ENCODE measurements around the gene RCAN2.

RCAN2 gene

DNA sequence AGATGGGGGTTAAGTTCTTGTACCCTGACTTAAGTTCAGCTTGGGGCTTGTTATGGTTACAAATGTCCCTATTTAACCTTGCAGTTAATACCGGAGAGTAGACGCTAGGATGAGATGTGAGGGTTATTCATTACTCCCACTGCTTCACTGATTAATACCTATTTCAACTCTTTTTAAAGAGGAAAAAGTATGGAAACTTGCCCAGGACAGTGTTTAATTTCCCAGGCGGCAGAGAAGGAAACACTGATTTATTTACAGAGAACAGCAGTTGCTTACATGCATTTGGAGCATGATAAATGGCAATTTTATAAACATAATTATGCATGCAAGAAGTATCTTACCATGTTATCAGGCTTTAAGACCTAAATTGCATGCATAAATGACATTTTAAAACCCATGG lies 137.7 kb downstream of the RCAN2 start:
- no peak for DNase-seq (ENCODE audit: low spot score)
- no peak for ATAC-seq (ENCODE audit: low read depth)
- Histone ChIP-seq H3K9me3 (ENCODE audit: severe bottlenecking) (no peaks in the 10 kb centered on the region), H3K27ac (ENCODE audit: poor library complexity, severe bottlenecking) (no peak overlapping the region), H3K36me3 (ENCODE audit: low read depth) (no peaks in the 10 kb centered on the region), H3K27me3 (ENCODE audit: insufficient read depth, poor library complexity, severe bottlenecking) (no peaks in the 10 kb centered on the region), H3K4me1 (ENCODE audit: insufficient read depth, poor library complexity, severe bottlenecking) (no peaks in the 10 kb centered on the region), H3K4me3 (ENCODE audit: severe bottlenecking) (no peak overlapping the region)
- TF ChIP-seq, protein P1, sequence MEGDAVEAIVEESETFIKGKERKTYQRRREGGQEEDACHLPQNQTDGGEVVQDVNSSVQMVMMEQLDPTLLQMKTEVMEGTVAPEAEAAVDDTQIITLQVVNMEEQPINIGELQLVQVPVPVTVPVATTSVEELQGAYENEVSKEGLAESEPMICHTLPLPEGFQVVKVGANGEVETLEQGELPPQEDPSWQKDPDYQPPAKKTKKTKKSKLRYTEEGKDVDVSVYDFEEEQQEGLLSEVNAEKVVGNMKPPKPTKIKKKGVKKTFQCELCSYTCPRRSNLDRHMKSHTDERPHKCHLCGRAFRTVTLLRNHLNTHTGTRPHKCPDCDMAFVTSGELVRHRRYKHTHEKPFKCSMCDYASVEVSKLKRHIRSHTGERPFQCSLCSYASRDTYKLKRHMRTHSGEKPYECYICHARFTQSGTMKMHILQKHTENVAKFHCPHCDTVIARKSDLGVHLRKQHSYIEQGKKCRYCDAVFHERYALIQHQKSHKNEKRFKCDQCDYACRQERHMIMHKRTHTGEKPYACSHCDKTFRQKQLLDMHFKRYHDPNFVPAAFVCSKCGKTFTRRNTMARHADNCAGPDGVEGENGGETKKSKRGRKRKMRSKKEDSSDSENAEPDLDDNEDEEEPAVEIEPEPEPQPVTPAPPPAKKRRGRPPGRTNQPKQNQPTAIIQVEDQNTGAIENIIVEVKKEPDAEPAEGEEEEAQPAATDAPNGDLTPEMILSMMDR (IDR thresholded peaks at IDR 0.05; ENCODE audit: poor library complexity, severe bottlenecking), result no peak

DNA sequence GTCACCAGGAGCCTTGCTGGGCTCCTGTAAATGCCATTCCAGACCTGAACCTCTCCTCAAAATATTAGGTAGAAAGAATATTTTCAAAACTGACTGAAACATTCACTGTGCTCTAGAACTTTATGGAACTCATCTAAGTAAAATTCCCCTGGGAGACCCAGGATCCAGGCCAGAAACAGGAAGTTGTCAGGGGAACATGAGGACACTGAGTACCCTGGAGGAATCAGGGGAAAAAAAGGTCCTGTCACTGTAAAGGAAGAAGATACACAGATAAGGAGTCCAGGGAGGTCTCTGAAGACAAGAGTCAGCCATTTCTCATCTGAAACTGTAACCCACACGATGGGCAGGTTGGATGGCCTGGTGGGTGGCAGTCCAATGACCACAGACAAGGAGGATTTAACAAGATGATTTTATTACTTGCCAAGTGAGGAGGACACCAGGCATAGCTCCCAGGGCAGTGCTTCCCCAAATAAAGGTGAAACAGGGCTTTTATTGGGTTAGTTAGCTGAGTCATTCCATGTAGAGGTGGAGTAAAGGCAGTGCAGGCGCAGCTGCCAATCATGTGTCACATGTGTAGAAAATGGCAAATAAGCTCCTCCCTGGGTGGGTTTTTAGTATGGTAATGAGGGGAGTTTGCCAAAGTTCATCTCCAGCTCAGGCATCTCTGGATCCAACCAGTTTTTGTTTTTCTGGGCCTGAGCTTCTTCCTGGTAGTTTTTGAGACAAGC lies 138.5 kb downstream of the RCAN2 start:
- TF ChIP-seq, protein P1 (IDR thresholded peaks at IDR 0.05; ENCODE audit: poor library complexity, severe bottlenecking), result no peak
- no peak for ATAC-seq (ENCODE audit: low read depth)
- no peak for DNase-seq (ENCODE audit: low spot score)
- Histone ChIP-seq H3K9me3 (ENCODE audit: severe bottlenecking) (no peaks in the 10 kb centered on the region), H3K27ac (ENCODE audit: poor library complexity, severe bottlenecking) (no peak overlapping the region), H3K4me1 (ENCODE audit: insufficient read depth, poor library complexity, severe bottlenecking) (no peaks in the 10 kb centered on the region), H3K4me3 (ENCODE audit: severe bottlenecking) (no peak overlapping the region), H3K27me3 (ENCODE audit: insufficient read depth, poor library complexity, severe bottlenecking) (no peaks in the 10 kb centered on the region), H3K36me3 (ENCODE audit: low read depth) (no peaks in the 10 kb centered on the region)

DNA sequence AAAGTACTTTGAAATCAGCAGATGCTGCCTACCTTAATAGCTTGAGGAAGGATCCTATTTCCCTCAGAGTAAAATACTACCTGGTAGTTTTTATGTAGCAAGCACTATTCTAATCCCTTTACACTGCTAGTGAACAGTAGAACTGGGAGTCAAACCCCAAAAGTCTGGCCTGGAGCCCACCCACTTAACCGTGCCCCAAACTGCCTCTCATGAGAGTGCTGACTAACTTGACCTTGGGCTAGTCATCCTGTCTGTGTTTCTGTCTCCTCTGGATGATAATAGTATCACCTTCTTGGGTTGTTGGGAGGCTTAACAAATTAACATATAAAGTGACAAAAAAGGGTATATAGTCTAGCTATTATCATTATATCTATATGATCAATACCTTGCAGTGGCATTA lies 140.5 kb downstream of the RCAN2 start:
- Histone ChIP-seq H3K4me1 (ENCODE audit: insufficient read depth, poor library complexity, severe bottlenecking) (no peaks in the 10 kb centered on the region), H3K27me3 (ENCODE audit: insufficient read depth, poor library complexity, severe bottlenecking) (no peaks in the 10 kb centered on the region), H3K27ac (ENCODE audit: poor library complexity, severe bottlenecking) (no peak overlapping the region), H3K4me3 (ENCODE audit: severe bottlenecking) (no peak overlapping the region), H3K36me3 (ENCODE audit: low read depth) (no peaks in the 10 kb centered on the region), H3K9me3 (ENCODE audit: severe bottlenecking) (no peaks in the 10 kb centered on the region)
- DNase-seq (ENCODE audit: low spot score) (no peak), ATAC-seq (ENCODE audit: low read depth) (no peak)
- TF ChIP-seq, protein P1 (IDR thresholded peaks at IDR 0.05; ENCODE audit: poor library complexity, severe bottlenecking), result no peak

DNA sequence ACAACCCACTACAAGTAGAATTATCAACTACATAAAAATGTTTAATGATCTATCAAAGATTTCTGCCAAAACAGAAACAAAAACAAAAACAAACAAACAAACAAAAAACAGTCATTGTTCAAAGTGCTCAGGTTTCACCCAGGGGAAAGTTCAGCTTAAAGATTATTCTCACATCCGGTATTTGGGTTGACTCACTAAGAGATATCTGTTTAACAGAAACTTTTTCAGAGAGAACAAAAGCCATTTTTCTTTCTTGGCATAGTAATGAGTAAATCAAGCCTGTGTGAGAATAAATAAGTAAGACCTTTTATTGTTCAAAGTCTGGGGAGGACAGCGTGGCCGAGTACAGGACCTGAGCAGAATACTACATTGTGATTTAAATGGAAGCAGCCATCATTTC lies 143.6 kb downstream of the RCAN2 start:
- no peaks in the 10 kb centered on the region for H3K36me3 ChIP-seq (ENCODE audit: low read depth)
- H3K27ac ChIP-seq (ENCODE audit: poor library complexity, severe bottlenecking), result no peak overlapping the region
- H3K4me3 ChIP-seq (ENCODE audit: severe bottlenecking), result no peak overlapping the region
- DNase-seq (ENCODE audit: low spot score) (no peak), ATAC-seq (ENCODE audit: low read depth) (no peak)
- TF ChIP-seq, protein P1 (IDR thresholded peaks at IDR 0.05; ENCODE audit: poor library complexity, severe bottlenecking), result no peak
- H3K4me1 ChIP-seq (ENCODE audit: insufficient read depth, poor library complexity, severe bottlenecking), result no peaks in the 10 kb centered on the region
- H3K27me3 ChIP-seq (ENCODE audit: insufficient read depth, poor library complexity, severe bottlenecking), result no peaks in the 10 kb centered on the region
- no peaks in the 10 kb centered on the region for H3K9me3 ChIP-seq (ENCODE audit: severe bottlenecking)

DNA sequence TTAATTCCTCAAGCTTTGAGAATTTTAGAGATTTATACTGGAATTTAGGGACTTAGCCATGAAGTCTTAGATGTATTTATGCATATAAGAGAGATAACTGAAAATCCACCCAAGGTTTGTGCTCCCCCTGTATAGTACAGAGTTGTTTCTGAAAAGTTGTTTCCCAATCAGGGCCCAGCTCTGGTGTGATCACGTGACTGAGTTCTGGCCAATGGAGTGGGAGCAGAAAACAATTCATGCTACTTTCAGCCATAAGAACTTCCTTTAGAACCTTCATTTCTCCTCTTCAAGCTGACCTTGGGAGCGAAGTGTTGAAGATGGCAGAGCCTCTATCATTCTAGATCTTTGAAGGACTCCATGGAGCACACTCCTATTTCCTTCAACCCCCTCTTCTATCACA lies 151.0 kb downstream of the RCAN2 start:
- no peaks in the 10 kb centered on the region for H3K36me3 ChIP-seq (ENCODE audit: low read depth)
- H3K4me1 ChIP-seq (ENCODE audit: insufficient read depth, poor library complexity, severe bottlenecking), result no peaks in the 10 kb centered on the region
- H3K4me3 ChIP-seq (ENCODE audit: severe bottlenecking), result no peak overlapping the region
- ATAC-seq (ENCODE audit: low read depth) (no peak), DNase-seq (ENCODE audit: low spot score) (no peak)
- TF ChIP-seq, protein P1 (IDR thresholded peaks at IDR 0.05; ENCODE audit: poor library complexity, severe bottlenecking), result no peak
- no peaks in the 10 kb centered on the region for H3K9me3 ChIP-seq (ENCODE audit: severe bottlenecking)
- no peaks in the 10 kb centered on the region for H3K27me3 ChIP-seq (ENCODE audit: insufficient read depth, poor library complexity, severe bottlenecking)
- no peak overlapping the region for H3K27ac ChIP-seq (ENCODE audit: poor library complexity, severe bottlenecking)

Measured in RWPE2 (cell line).